OCI-LY7 (cell line): ENCODE data around the gene IQCC.

ENCODE experiments used
- EZH2phosphoT487 ChIP-seq: fragments of 200-600 bp; sonication (generic); IDR thresholded peaks from 2 replicates; pipeline ENCODE4 v1.6.1; 2018; ENCODE audit warnings: low read depth, borderline replicate concordance, mild to moderate bottlenecking, mixed run types, antibody characterized with exemption, low read length, moderate library complexity, mixed read lengths
- TF ChIP-seq, protein P1 (sequence below): fragments of 200-600 bp; sonication (generic); conservative IDR thresholded peaks from 2 replicates; pipeline ENCODE4 v1.5.1; 2014; ENCODE audit warnings: mild to moderate bottlenecking, antibody characterized with exemption, low read length, moderate library complexity, mixed read lengths

DNA sequence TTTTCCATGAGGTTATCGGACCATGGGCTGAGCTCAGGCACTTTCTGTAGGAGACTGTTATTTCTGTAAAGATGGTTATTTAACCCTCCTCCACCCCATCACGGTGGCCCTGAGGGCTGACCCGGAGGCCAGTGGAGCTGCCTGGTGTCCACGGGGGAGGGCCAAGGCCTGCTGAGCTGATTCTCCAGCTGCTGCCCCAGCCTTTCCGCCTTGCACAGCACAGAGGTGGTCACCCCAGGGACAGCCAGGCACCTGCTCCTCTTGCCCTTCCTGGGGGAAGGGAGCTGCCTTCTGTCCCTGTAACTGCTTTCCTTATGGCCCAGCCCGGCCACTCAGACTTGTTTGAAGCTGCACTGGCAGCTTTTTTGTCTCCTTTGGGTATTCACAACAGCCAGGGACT, 7.6 kb upstream of the IQCC start:
- TF ChIP-seq, protein P1, sequence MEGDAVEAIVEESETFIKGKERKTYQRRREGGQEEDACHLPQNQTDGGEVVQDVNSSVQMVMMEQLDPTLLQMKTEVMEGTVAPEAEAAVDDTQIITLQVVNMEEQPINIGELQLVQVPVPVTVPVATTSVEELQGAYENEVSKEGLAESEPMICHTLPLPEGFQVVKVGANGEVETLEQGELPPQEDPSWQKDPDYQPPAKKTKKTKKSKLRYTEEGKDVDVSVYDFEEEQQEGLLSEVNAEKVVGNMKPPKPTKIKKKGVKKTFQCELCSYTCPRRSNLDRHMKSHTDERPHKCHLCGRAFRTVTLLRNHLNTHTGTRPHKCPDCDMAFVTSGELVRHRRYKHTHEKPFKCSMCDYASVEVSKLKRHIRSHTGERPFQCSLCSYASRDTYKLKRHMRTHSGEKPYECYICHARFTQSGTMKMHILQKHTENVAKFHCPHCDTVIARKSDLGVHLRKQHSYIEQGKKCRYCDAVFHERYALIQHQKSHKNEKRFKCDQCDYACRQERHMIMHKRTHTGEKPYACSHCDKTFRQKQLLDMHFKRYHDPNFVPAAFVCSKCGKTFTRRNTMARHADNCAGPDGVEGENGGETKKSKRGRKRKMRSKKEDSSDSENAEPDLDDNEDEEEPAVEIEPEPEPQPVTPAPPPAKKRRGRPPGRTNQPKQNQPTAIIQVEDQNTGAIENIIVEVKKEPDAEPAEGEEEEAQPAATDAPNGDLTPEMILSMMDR: no peak
- no peak for TF ChIP-seq EZH2phosphoT487
